ENCODE results near the gene BMP7. TPM values are rescaled to one million over a fixed set of nuclear protein-coding genes. Genes with fewer than 3 reads are reported as not detected.
"Not testable (repeated sequence)": the region's sequence is repeated elsewhere in the genome, so short reads cannot be mapped to it uniquely, and the experiment has no call there.

Gene BMP7
- total and polyA plus RNA-seq, 2 donors (not counting 3 experiments of a cell fraction or from before 2014, with no cell fraction given): not detected

GRCh38 chr20:57192311-57192710 lies 74.1 kb downstream of the BMP7 start:
- dilution Hi-C loops (cut with MboI; ENCODE audit: extremely low pct_ligation_motif_present, low sequenced_read_pairs) (no loop called here), intact Hi-C loops (cut with micrococcal nuclease) (no loop called here)
- no peaks in the 10 kb centered on the region for H3K4me1 ChIP-seq (ENCODE audit: control insufficient read depth, extremely low read depth, insufficient read depth, low read length)
- H3K79me2 ChIP-seq (ENCODE audit: control insufficient read depth, insufficient read depth, low read length): no peaks in the 10 kb centered on the region
- no TSS peak for BruUV-seq (replicated peaks)
- H3K4me3 ChIP-seq (replicated peaks in 1 of 3; ENCODE audit: insufficient read depth in 1 of 3, low read depth in 1 of 3, low read length in 3 of 3): no peak overlapping the region
- no peak overlapping the region for H3K9ac ChIP-seq (replicated peaks; ENCODE audit: extremely low read depth, insufficient read depth, low read length)
- POLR2A ChIA-PET: no interaction called here
- CTCF ChIA-PET: no interaction called here
- H2AFZ ChIP-seq (ENCODE audit: low read depth, low read length): no peak overlapping the region
- H4K20me1 ChIP-seq (replicated peaks; ENCODE audit: control insufficient read depth, extremely low read depth, insufficient read depth, low read length): no peaks in the 10 kb centered on the region
- TF ChIP-seq, protein P1, sequence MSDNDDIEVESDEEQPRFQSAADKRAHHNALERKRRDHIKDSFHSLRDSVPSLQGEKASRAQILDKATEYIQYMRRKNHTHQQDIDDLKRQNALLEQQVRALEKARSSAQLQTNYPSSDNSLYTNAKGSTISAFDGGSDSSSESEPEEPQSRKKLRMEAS (IDR thresholded peaks at IDR 0.05; ENCODE audit: insufficient read depth, insufficient read length): no peak
- TF ChIP-seq MYC (IDR thresholded peaks at IDR 0.05; ENCODE audit: low read depth, low read length) (no peak), POLR2AphosphoS5 (IDR thresholded peaks at IDR 0.05; ENCODE audit: insufficient read depth, low read depth, low read length) (no peak), GATA2 (IDR thresholded peaks at IDR 0.05; ENCODE audit: insufficient read depth, insufficient read length, low read depth, low read length) (no peak), EZH2 (IDR thresholded peaks at IDR 0.05; ENCODE audit: borderline replicate concordance, low read depth, low read length, severe bottlenecking) (no peak), POLR2A (IDR thresholded peaks at IDR 0.05; ENCODE audit: low read depth, low read length) (no peak), JUN (IDR thresholded peaks at IDR 0.05; ENCODE audit: borderline replicate concordance, insufficient read depth, insufficient read length, low read depth) (no peak), FOS (IDR thresholded peaks at IDR 0.05; ENCODE audit: borderline replicate concordance, insufficient read depth, low read length) (no peak), CTCF (IDR thresholded peaks at IDR 0.05; ENCODE audit: extremely low read depth in 1 of 2, insufficient read depth in 1 of 2, low read depth in 1 of 2, low read length in 2 of 2) (no peak)
- DNase-seq (ENCODE audit: low read depth, low spot score) (no peak), FAIRE-seq (no peak)
- H3K36me3 ChIP-seq (ENCODE audit: control insufficient read depth in 2 of 2, extremely low read depth in 1 of 2, insufficient read depth in 2 of 2, low read length in 2 of 2): no peaks in the 10 kb centered on the region
- no peak overlapping the region for H3K27ac ChIP-seq (ENCODE audit: insufficient read depth, low read depth, low read length)
- peaks cover 3% of the 10 kb centered on the region for H3K9me3 ChIP-seq (replicated peaks; ENCODE audit: control insufficient read depth, insufficient read depth, low read length)
- no peak overlapping the region for H3K4me2 ChIP-seq (ENCODE audit: insufficient read depth, low read length)
- H3K9me1 ChIP-seq (replicated peaks; ENCODE audit: control insufficient read depth, extremely low read depth, insufficient read depth, low read length): no peaks in the 10 kb centered on the region
- H3K27me3 ChIP-seq (ENCODE audit: control insufficient read depth in 2 of 2, insufficient read depth in 2 of 2, low read length in 2 of 2): no peaks in the 10 kb centered on the region

GRCh38 chr20:57191265-57191638 lies 75.2 kb downstream of the BMP7 start:
- FAIRE-seq; dilution Hi-C loops (cut with MboI; ENCODE audit: extremely low pct_ligation_motif_present, low sequenced_read_pairs); POLR2A ChIA-PET; DNase-seq (ENCODE audit: low read depth, low spot score); H3K4me2 ChIP-seq (ENCODE audit: insufficient read depth, low read length); H3K9ac ChIP-seq (replicated peaks; ENCODE audit: extremely low read depth, insufficient read depth, low read length); intact Hi-C loops (cut with micrococcal nuclease); H2AFZ ChIP-seq (ENCODE audit: low read depth, low read length); CTCF ChIA-PET; H3K9me1 ChIP-seq (replicated peaks; ENCODE audit: control insufficient read depth, extremely low read depth, insufficient read depth, low read length); H3K36me3 ChIP-seq (ENCODE audit: control insufficient read depth in 2 of 2, extremely low read depth in 1 of 2, insufficient read depth in 2 of 2, low read length in 2 of 2); BruUV-seq (replicated peaks); H3K4me3 ChIP-seq (replicated peaks in 1 of 3; ENCODE audit: insufficient read depth in 1 of 3, low read depth in 1 of 3, low read length in 3 of 3); H3K27me3 ChIP-seq (ENCODE audit: control insufficient read depth in 2 of 2, insufficient read depth in 2 of 2, low read length in 2 of 2); H3K79me2 ChIP-seq (ENCODE audit: control insufficient read depth, insufficient read depth, low read length); H3K9me3 ChIP-seq (replicated peaks; ENCODE audit: control insufficient read depth, insufficient read depth, low read length); H4K20me1 ChIP-seq (replicated peaks; ENCODE audit: control insufficient read depth, extremely low read depth, insufficient read depth, low read length); H3K4me1 ChIP-seq (ENCODE audit: control insufficient read depth, extremely low read depth, insufficient read depth, low read length); H3K27ac ChIP-seq (ENCODE audit: insufficient read depth, low read depth, low read length): not testable (repeated sequence)

All from endothelial cell of umbilical vein (primary cell).